Measurements from ENCODE around the gene MACROD2.
"Not testable (repeated sequence)": the region's sequence is repeated elsewhere in the genome, so short reads cannot be mapped to it uniquely, and the experiment has no call there.

MACROD2 gene

DNA sequence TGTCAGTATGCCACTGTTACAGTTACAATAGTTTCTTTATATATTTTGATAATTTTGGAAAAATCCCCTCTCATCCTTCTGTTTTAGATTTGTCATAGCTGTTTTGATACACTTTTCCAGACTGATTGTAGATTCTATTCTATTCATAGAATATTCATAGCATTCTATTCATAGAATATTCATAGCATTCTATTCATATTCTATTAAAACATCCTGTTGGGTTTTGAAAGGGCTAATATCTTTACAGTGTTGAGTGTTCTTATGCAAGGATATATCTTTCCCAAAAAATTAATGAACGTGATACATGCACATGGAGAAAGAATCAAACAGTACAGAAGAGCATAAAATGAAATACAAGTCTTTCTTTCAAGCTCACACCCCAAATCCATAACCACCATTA is 38.0 kb downstream of the MACROD2 start:
- no peak for DNase-seq
- H3K36me3 Mint-ChIP-seq, result no peaks in the 10 kb centered on the region
- no peaks in the 10 kb centered on the region for H3K9me3 Mint-ChIP-seq
- H3K4me1 Mint-ChIP-seq, result no peaks in the 10 kb centered on the region
- CTCF ChIA-PET, result no interaction called here
- no peaks in the 10 kb centered on the region for H3K27me3 Mint-ChIP-seq
- no peak overlapping the region for H3K27ac Mint-ChIP-seq
- no peak overlapping the region for H3K4me3 Mint-ChIP-seq

DNA sequence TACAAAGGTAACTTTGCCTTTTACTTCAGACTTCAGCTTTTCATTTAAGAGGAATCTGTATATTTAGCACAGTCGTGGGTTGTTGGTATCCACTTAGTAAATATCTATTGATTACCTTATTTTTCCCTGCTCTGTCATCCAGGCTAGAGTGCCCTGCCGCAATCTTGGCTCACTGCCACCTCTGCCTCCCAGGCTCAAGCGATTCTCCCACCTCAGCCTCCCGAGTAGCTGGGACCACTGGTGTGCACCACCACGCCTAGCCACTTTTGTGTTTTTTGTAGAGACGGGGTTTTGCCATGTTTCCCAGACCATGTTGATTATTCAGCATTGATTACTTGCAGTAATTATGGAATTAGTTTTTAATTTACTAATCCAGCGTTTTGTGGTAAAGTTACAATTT is 41.3 kb downstream of the MACROD2 start:
- CTCF ChIA-PET, result no interaction called here
- Mint-ChIP-seq H3K9me3 (no peaks in the 10 kb centered on the region), H3K4me1 (no peaks in the 10 kb centered on the region)

DNA sequence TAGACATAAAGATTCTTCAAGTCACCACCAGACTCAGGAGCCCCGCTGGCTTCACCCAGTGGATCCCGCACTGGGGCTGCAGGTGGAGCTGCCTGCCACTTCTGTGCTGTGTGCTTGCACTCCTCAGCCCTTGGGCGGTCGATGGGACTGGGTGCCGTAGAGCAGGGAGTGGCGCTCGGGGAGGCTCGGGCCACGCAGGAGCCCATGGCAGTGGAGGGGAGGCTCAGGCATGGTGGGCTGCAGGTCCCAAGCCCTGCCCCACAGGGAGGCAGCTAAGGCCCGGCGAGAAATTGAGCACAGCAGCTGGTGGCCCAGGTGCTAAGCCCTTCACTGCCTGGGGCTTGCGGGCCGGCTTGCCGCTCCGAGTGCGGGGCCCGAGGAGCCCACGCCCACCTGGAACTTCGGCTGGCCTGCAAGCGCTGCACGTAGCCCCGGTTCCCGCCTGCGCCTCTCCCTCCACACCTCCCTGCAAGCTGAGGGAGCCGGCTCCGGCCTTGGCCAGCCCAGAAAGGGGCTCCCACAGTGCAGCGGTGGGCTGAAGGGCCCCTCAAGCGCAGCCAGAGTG is 49.5 kb downstream of the MACROD2 start:
- H3K4me1 Mint-ChIP-seq, H3K27me3 Mint-ChIP-seq, H3K27ac Mint-ChIP-seq, DNase-seq, H3K9me3 Mint-ChIP-seq, H3K36me3 Mint-ChIP-seq, CTCF ChIA-PET, H3K4me3 Mint-ChIP-seq: not testable (repeated sequence)

More for the DNA sequence above, 41.3 kb downstream of the MACROD2 start:
- Mint-ChIP-seq H3K27ac (no peak overlapping the region), H3K36me3 (no peaks in the 10 kb centered on the region), H3K27me3 (no peaks in the 10 kb centered on the region), H3K4me3 (no peak overlapping the region)
- no peak for DNase-seq

DNA sequence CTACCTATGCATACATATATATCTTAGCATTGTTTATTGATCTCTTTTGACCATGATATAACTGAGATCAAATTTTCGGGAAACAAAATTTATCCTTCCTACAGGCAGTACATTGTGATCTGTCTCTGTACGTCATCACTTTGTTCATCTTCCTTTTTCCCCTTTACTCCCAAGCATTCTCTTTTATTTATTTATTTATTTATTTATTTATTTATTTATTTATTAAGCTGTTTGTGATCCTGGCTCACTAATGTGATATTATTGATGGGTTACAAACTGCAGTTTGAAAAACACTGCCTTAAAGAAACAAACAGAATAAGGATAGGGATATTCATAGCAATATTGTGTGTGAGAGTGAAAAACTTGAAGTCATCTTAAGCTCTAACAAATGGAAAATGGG is 51.2 kb downstream of the MACROD2 start:
- Mint-ChIP-seq H3K9me3 (no peaks in the 10 kb centered on the region), H3K4me1 (no peaks in the 10 kb centered on the region), H3K4me3 (no peak overlapping the region), H3K27ac (no peak overlapping the region), H3K36me3 (no peaks in the 10 kb centered on the region), H3K27me3 (no peaks in the 10 kb centered on the region)
- no peak for DNase-seq
- CTCF ChIA-PET, result no interaction called here

DNA sequence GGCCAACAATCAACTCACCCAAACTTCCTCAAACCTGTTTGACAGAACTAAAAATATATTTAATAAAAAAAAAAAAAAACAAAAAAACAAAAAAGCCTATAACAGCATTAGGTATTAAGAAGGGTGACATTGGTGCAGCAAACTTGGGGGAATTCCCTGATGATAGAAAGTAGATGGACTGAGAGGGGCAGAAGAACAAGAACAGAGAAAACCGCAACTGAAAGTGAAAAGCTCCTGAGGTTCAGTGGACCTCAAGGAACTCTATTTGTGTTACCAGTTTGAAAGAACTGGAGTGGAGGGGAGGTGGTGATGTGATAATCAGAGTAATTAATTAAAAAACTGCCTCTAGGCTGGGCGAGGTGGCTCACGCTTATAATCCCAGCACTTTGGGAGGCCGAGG is 53.8 kb downstream of the MACROD2 start:
- H3K27me3 Mint-ChIP-seq, result no peaks in the 10 kb centered on the region
- H3K4me3 Mint-ChIP-seq, result no peak overlapping the region
- H3K4me1 Mint-ChIP-seq, result no peaks in the 10 kb centered on the region
- H3K27ac Mint-ChIP-seq, result no peak overlapping the region
- CTCF ChIA-PET, result no interaction called here
- no peaks in the 10 kb centered on the region for H3K9me3 Mint-ChIP-seq
- no peaks in the 10 kb centered on the region for H3K36me3 Mint-ChIP-seq
- DNase-seq, result no peak

DNA sequence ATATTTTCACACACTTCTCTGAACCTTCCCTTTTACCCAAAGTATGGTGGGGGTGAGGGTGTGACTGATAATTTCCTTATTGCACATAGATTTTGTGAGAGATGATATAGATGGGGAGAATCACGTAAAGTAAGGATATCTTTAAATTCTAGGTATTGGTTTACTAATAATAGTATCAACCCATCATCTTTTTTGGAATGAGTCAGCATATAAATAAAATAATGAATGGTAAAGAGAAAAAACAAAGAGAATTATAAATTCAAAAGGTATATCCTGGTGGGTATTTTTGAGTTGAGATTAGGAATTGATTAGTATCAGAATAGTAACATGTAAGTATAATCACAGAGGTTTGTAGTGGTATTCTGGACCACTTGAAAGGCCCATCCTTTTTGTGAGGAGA is 56.1 kb downstream of the MACROD2 start:
- Mint-ChIP-seq H3K36me3 (no peaks in the 10 kb centered on the region), H3K4me1 (no peaks in the 10 kb centered on the region), H3K4me3 (no peak overlapping the region), H3K27me3 (no peaks in the 10 kb centered on the region), H3K9me3 (no peaks in the 10 kb centered on the region), H3K27ac (no peak overlapping the region)
- CTCF ChIA-PET, result no interaction called here
- no peak for DNase-seq

DNA sequence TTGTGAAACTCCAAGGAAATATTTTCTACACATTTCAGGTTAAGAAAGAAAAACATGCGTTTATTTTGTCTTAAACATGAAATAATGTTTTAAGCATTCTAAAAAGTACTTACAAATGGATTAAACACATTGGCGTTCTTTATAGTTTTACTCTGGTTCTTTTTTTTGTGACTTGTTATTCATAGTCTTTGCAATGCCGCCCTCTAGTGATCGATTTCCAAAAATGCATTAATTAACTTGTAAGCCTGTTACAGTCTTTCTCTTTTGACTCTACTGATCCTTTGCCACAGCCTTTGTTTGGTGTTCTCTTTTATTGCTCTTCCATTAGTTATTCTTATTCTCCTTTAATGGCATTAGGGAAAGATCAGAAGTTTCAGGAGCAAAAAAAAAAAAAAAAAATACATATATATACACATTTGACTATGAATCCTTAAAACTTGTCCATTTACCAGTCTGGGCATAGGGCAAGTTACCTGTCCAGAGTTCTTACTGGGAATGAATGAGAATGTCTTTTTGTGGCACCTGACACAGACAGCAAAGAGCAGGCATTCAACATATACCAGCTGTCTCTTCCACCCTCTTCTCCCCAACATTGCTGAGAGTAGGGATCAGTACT is 59.9 kb downstream of the MACROD2 start:
- H3K4me1 Mint-ChIP-seq, result no peaks in the 10 kb centered on the region
- H3K9me3 Mint-ChIP-seq, result no peaks in the 10 kb centered on the region
- no peak overlapping the region for H3K27ac Mint-ChIP-seq
- CTCF ChIA-PET, result interaction anchor here (1.2 to 1.5 kb wide), 3 partner anchors 15 to 237 kb away, joined by 4 to 7 read pairs (median 6); no protein-coding TSS in a partner anchor
- no peak overlapping the region for H3K4me3 Mint-ChIP-seq
- H3K27me3 Mint-ChIP-seq, result no peaks in the 10 kb centered on the region
- no peak for DNase-seq
- no peaks in the 10 kb centered on the region for H3K36me3 Mint-ChIP-seq

DNA sequence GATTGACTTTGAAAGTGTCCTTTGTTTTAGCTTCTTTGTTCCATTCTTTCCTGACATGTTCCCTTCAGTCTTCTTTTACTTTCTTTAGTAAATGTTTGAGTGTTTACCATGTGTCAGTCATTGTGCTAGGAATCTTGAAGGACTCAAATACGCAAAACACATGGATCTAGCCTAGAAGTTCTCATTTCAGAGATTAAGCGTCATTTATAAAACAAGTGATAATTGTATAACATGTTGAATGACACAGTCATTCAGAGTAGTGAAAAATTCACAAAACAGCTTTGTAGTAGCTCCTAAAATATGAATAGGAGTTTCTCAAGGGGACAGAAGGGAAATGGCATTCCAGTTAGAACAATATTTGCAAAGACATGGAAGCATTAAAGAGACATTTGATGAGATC is 66.9 kb downstream of the MACROD2 start:
- Mint-ChIP-seq H3K36me3 (no peaks in the 10 kb centered on the region), H3K27ac (no peak overlapping the region), H3K9me3 (no peaks in the 10 kb centered on the region), H3K27me3 (no peaks in the 10 kb centered on the region), H3K4me3 (no peak overlapping the region), H3K4me1 (no peaks in the 10 kb centered on the region)
- CTCF ChIA-PET, result no interaction called here
- no peak for DNase-seq

DNA sequence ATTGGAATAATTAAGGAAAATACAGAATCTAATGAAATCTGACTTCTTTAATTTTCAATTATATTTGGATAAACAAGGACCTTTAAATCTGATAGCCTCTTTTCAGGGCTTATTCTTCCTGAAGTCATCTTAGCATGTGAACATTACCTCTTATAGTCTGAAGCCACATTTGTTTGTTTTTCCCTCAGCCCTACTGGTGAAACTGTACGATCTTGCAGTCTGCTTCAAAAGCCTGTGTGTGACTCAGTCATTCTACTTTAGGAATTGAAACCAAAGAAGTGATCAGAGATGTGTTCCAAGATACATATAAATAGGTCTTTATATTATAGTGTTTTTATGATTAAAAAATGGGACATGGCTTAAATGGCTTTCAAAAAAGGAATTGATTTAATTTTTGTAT is 67.5 kb downstream of the MACROD2 start:
- DNase-seq, result no peak
- Mint-ChIP-seq H3K9me3 (no peaks in the 10 kb centered on the region), H3K36me3 (no peaks in the 10 kb centered on the region), H3K4me3 (no peak overlapping the region), H3K27ac (no peak overlapping the region), H3K4me1 (no peaks in the 10 kb centered on the region), H3K27me3 (no peaks in the 10 kb centered on the region)
- CTCF ChIA-PET, result no interaction called here

DNA sequence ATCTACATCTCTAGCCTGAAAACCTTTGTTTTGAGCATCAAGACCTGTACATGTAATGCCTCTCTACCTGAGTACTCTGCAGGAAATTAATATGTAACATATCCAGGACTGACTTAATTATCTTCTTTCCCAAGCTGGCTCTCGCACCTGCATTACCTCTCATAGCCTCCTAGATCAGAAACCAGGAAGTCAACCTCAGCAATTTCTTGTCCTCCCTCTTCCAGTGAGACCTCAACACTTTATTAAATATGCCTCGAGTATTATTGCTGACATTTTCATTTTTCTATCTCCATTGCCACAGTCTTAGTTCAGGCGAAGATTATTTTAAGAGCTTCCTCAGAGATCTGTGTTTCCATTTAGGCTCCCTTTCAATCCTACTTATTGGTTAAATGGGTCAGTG is 69.0 kb downstream of the MACROD2 start:
- H3K9me3 Mint-ChIP-seq, result no peaks in the 10 kb centered on the region
- CTCF ChIA-PET, result no interaction called here

DNA sequence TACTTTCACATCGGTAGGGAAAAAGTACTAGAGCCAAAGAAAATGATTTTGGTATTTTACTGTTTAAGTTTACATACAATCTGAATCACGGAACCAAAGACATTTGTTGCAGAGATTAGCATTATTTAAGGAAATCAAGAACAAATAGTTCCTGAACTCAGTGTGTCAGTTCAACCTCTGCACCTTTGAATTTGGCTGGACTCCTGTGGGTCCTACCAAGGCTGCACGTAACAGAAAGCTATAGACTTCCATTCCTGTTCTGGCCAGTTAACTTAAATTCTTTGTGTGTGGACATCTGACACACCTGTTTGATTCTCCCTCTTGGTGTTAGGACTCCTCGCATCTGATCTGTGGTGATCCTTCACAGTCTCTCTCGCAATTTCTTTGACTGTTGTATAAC is 69.6 kb downstream of the MACROD2 start:
- no peak for DNase-seq
- H3K36me3 Mint-ChIP-seq, result no peaks in the 10 kb centered on the region
- no peak overlapping the region for H3K27ac Mint-ChIP-seq
- no peaks in the 10 kb centered on the region for H3K4me1 Mint-ChIP-seq
- H3K27me3 Mint-ChIP-seq, result no peaks in the 10 kb centered on the region
- CTCF ChIA-PET, result no interaction called here
- no peaks in the 10 kb centered on the region for H3K9me3 Mint-ChIP-seq
- H3K4me3 Mint-ChIP-seq, result no peak overlapping the region

More for the DNA sequence above, 69.0 kb downstream of the MACROD2 start:
- no peak for DNase-seq
- no peak overlapping the region for H3K4me3 Mint-ChIP-seq
- no peaks in the 10 kb centered on the region for H3K4me1 Mint-ChIP-seq
- no peaks in the 10 kb centered on the region for H3K36me3 Mint-ChIP-seq
- H3K27ac Mint-ChIP-seq, result no peak overlapping the region
- no peaks in the 10 kb centered on the region for H3K27me3 Mint-ChIP-seq

DNA sequence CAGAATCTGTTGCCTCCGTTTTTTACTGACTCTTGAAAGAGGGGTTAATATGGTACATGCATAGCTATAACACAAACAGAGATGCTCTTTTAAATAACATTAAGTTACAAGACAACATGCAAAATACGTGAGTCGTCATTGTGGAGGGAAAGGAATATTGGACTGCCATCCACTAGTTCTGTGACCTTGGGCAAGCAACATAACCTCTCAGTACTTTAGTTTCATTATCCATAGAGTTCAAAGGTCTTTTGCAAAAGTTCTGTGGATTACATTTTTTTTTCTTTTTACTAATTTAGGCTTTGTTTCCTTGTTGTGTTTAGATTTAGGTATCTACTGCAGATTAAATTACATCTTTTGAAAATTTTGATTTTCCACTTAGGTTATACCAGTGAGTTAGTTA is 70.5 kb downstream of the MACROD2 start:
- H3K4me3 Mint-ChIP-seq, result no peak overlapping the region
- H3K9me3 Mint-ChIP-seq, result no peaks in the 10 kb centered on the region
- H3K27me3 Mint-ChIP-seq, result no peaks in the 10 kb centered on the region
- no peaks in the 10 kb centered on the region for H3K36me3 Mint-ChIP-seq
- DNase-seq, result no peak
- CTCF ChIA-PET, result interaction anchor here (0.7 kb wide), 1 partner anchor 371 kb away, joined by 3 read pairs; no protein-coding TSS in a partner anchor
- no peaks in the 10 kb centered on the region for H3K4me1 Mint-ChIP-seq
- no peak overlapping the region for H3K27ac Mint-ChIP-seq

DNA sequence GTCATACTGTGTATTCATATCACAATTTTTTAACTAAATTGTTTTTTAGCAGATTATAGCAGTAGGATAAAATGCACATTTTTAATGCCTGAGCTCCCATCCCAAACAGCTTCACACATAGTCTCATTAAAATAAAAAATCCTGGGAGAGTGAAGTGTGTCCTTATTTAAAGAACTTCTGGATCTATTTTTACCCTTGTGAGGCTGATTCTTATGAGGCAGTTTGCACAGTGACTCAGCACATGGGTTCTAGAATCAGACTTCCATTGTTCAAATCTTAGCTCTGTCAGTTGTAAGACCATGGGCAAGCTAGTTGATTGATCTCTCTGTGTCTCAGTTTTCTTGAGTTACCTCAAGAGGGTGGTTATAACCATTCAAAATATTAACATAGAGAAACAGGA is 72.3 kb downstream of the MACROD2 start:
- DNase-seq, result no peak
- Mint-ChIP-seq H3K4me1 (no peaks in the 10 kb centered on the region), H3K27ac (no peak overlapping the region), H3K36me3 (no peaks in the 10 kb centered on the region), H3K27me3 (no peaks in the 10 kb centered on the region), H3K4me3 (no peak overlapping the region), H3K9me3 (no peaks in the 10 kb centered on the region)
- CTCF ChIA-PET, result no interaction called here

DNA sequence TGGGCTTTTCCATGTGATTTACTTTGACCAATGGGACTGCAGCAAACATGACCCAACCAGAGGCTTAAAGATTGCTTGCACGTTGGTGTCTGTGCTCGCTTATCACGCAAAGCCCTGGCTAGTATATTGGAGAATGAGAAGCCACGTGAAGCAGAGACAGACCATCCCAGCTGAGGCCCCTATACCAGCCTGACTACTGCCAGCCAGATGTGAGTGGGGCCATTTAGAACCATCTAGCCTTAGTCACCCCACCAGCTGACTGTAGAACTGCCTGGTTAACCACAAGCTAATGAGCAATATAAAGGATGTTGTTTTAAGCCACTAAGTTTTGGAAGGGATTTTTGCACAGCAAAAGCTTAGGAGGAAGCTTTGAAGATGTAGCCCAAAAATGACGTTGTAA is 74.5 kb downstream of the MACROD2 start:
- no peak overlapping the region for H3K27ac Mint-ChIP-seq
- H3K4me1 Mint-ChIP-seq, result no peaks in the 10 kb centered on the region
- no peaks in the 10 kb centered on the region for H3K27me3 Mint-ChIP-seq
- DNase-seq, result no peak
- H3K9me3 Mint-ChIP-seq, result no peaks in the 10 kb centered on the region
- CTCF ChIA-PET, result no interaction called here
- no peak overlapping the region for H3K4me3 Mint-ChIP-seq
- no peaks in the 10 kb centered on the region for H3K36me3 Mint-ChIP-seq

DNA sequence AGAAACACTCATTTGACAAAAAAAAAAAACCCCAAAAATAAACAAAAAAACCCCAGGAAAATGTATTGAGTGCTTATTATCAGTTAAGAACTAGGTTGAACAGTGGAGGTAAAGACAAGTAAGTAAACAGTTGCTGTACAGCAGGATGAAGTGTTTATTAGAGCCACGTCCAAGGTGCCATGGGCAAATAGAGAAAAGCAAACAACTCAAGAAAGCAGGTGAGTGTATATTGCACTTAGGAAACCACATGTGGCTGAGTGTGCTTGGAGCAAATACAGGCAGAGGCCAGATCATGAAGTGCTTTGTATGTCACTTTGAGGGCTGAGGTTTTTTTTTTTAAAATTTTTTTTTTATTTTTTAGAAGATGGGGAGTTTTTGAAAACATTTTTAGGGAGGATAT is 98.3 kb downstream of the MACROD2 start:
- H3K36me3 Mint-ChIP-seq, result no peaks in the 10 kb centered on the region
- no peaks in the 10 kb centered on the region for H3K4me1 Mint-ChIP-seq
- no peak for DNase-seq
- no peak overlapping the region for H3K27ac Mint-ChIP-seq
- H3K9me3 Mint-ChIP-seq, result no peaks in the 10 kb centered on the region
- H3K27me3 Mint-ChIP-seq, result no peaks in the 10 kb centered on the region
- no peak overlapping the region for H3K4me3 Mint-ChIP-seq
- CTCF ChIA-PET, result no interaction called here

DNA sequence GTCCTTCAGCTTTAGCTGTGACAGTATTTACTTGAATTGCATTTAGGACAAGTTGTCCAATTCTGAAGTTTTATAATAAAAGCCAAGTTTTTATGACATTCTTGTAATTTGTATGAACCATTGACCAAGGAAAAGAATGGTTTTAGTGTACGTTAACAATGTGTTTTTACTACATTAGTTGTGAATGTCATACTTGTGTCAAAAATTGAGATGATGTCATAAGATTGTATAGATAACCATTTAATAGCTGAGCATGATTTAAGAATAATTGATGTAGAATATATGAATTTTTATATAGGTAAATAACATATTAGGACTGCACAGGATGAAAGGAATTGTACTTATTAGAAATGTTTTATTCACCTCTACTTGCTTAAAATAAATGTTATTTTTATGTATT is 102.9 kb downstream of the MACROD2 start:
- CTCF ChIA-PET, result no interaction called here
- H3K9me3 Mint-ChIP-seq, result no peaks in the 10 kb centered on the region
- DNase-seq, result no peak
- no peaks in the 10 kb centered on the region for H3K27me3 Mint-ChIP-seq
- H3K4me1 Mint-ChIP-seq, result no peaks in the 10 kb centered on the region
- no peaks in the 10 kb centered on the region for H3K36me3 Mint-ChIP-seq
- no peak overlapping the region for H3K27ac Mint-ChIP-seq
- no peak overlapping the region for H3K4me3 Mint-ChIP-seq

Data from activated naive CD4-positive, alpha-beta T cell treated with anti-CD3 and anti-CD28 coated beads, Interleukin-2, amount 10 ng/mL, durations not matched to agents 7 days and 5 days (primary cell).